Gastrocnemius medialis (tissue), 4 donors: ENCODE measurements around the gene TNF. TPM values are rescaled to one million over a fixed set of nuclear protein-coding genes. Genes with fewer than 3 reads are reported as not detected.
A peak's percentile ranks its signal among the peaks of the same experiment; 100 is the strongest.

Experiments used
- ATAC-seq, 2 donors: fragments of 150-250 bp; one replicate each; pipeline ENCODE4 v1.9.1; 2016
- DNase-seq, 2 donors: peaks; one replicate each; pipeline ENCODE4 v3.0.0-alpha.2; 2019
- H3K27ac ChIP-seq, 4 donors: fragments of 200-600 bp; sonication (generic); 1 replicate in 1 of 4; 2 replicates in 3 of 4; pipeline ENCODE4 v1.5.1; 2016 to 2018; ENCODE audit warnings: mild to moderate bottlenecking in 2 of 4, moderate library complexity in 1 of 4
- H3K27me3 ChIP-seq, 3 donors: fragments of 200-600 bp; sonication (generic) in 2 of 3; 1 replicate in 1 of 3; 2 replicates in 2 of 3; pipeline versions ENCODE4 v1.5.1 to v1.6.0; 2016 to 2019; ENCODE audit warnings: mild to moderate bottlenecking in 1 of 3, moderate library complexity in 1 of 3
- H3K36me3 ChIP-seq, 2 donors: fragments of 200-600 bp; sonication (generic) in 1 of 2; one replicate each; pipeline ENCODE4 v1.5.1; 2017 to 2018
- H3K4me1 ChIP-seq, 2 donors: fragments of 200-600 bp; sonication (generic) in 1 of 2; one replicate each; pipeline ENCODE4 v1.5.1; 2016 to 2017; ENCODE audit warnings: mild to moderate bottlenecking in 2 of 2
- H3K4me3 ChIP-seq, 4 donors: fragments of 200-600 bp; sonication (generic) in 3 of 4; 1 replicate in 1 of 4; 2 replicates in 3 of 4; pipeline ENCODE4 v1.5.1; 2016 to 2019; ENCODE audit warnings: mild to moderate bottlenecking in 2 of 4
- H3K9me3 ChIP-seq, 3 donors: fragments of 200-600 bp; sonication (generic) in 2 of 3; 1 replicate in 1 of 3; 2 replicates in 2 of 3; pipeline ENCODE4 v1.5.1; 2016 to 2019
- CTCF ChIP-seq, 5 experiments: fragments of 450-650 bp in 3 of 5; fragments of 200-600 bp in 2 of 5; sonication (generic) in 2 of 5; IDR thresholded peaks in 4 of 5; conservative IDR thresholded peaks in 1 of 5; 1 replicate in 4 of 5; 2 replicates in 1 of 5; pipeline ENCODE4 v1.5.1; 2016 to 2019; ENCODE audit warnings: antibody characterized with exemption in 5 of 5, mild to moderate bottlenecking in 3 of 5, moderate library complexity in 3 of 5
- POLR2A ChIP-seq, 2 donors: fragments of 450-650 bp; IDR thresholded peaks; one replicate each; pipeline ENCODE4 v1.6.1; 2017; ENCODE audit warnings: antibody characterized with exemption in 2 of 2, mild to moderate bottlenecking in 2 of 2, moderate library complexity in 2 of 2
- in situ Hi-C, 4 donors: fragments of 200-750 bp; cut with MboI; loops; one replicate each; pipeline versions ENCODE4 v1.15.0 to v1.8.0; 2017; ENCODE audit warnings: low sequenced_read_pairs in 4 of 4
- intact Hi-C: fragments of 100-400 bp; cut with DNase I; formaldehyde crosslinking; loops from one replicate; pipeline ENCODE4 v1.15.1; 2023; ENCODE audit warnings: low total_unique reads
- total RNA-seq, 4 donors: library from RNA; depleted of rRNA; stranded (reverse); fragments of >200 nt; gene quantifications; one replicate each; pipeline versions ENCODE4 v1.1.0 to v1.2.3, GENCODE V29; 2016

The TNF gene
- total RNA-seq, 4 donors from 2014 or later = 0.23 to 0.87 TPM; not detected in 2

- H3K27me3 ChIP-seq = no peaks in the 10 kb centered on the region
- H3K27ac ChIP-seq = no peak within 1 kb of the TSS
- TF ChIP-seq POLR2A (IDR thresholded peaks at IDR 0.05) (no peak), CTCF (IDR thresholded peaks at IDR 0.05 in 4 of 5, conservative IDR thresholded peaks at IDR 0.05 in 1 of 5) (no peak)
- H3K36me3 ChIP-seq = no peaks in the 10 kb centered on the region
- no peaks in the 10 kb centered on the region for H3K4me1 ChIP-seq
- intact Hi-C loops (no loop called here), in situ Hi-C loops (no loop called here)
- DNase-seq (no peak), ATAC-seq (no peak)
- no peaks in the 10 kb centered on the region for H3K9me3 ChIP-seq
- no peak within 1 kb of the TSS for H3K4me3 ChIP-seq
Measured at GRCh38 chr6:31572041-31572911, 3.1 kb upstream of the TNF start, which contains the start of gene LTA. Gene LTA (plus strand): TSS chr6:31572289. CDS start chr6:31572743, 454 bp downstream.

GRCh38 chr6:31573239-31574105 is 1.9 kb upstream of the TNF start:
- no peaks in the 10 kb centered on the region for H3K36me3 ChIP-seq
- TF ChIP-seq POLR2A (IDR thresholded peaks at IDR 0.05) = no peak
- TF ChIP-seq CTCF (IDR thresholded peaks at IDR 0.05 in 4 of 5, conservative IDR thresholded peaks at IDR 0.05 in 1 of 5) = no peak
- ATAC-seq = no peak
- H3K27me3 ChIP-seq = no peaks in the 10 kb centered on the region
- H3K4me1 ChIP-seq = no peaks in the 10 kb centered on the region
- in situ Hi-C loops (no loop called here), intact Hi-C loops (no loop called here)
- no peaks in the 10 kb centered on the region for H3K9me3 ChIP-seq
- no peak overlapping the region for H3K4me3 ChIP-seq
- no peak for DNase-seq
- no peak overlapping the region for H3K27ac ChIP-seq

GRCh38 chr6:31574106-31575061 is 981 bp upstream of the TNF start:
- H3K27me3 ChIP-seq = no peaks in the 10 kb centered on the region
- no peak for DNase-seq
- H3K27ac ChIP-seq = peak overlapping the region in 1 of 4 donors; percentile 61
- TF ChIP-seq POLR2A (IDR thresholded peaks at IDR 0.05) (no peak), CTCF (IDR thresholded peaks at IDR 0.05 in 4 of 5, conservative IDR thresholded peaks at IDR 0.05 in 1 of 5) (no peak)
- no peaks in the 10 kb centered on the region for H3K4me1 ChIP-seq
- ATAC-seq = no peak
- in situ Hi-C loops = no loop called here
- intact Hi-C loops = no loop called here
- no peaks in the 10 kb centered on the region for H3K9me3 ChIP-seq
- H3K36me3 ChIP-seq = no peaks in the 10 kb centered on the region
- no peak overlapping the region for H3K4me3 ChIP-seq

- peak overlapping the region in 2 of 4 donors; percentile 58 to 61 for H3K27ac ChIP-seq
- no peak for ATAC-seq
- H3K4me1 ChIP-seq = peaks cover 0 to 5% of the 10 kb centered on the region in 2 donors
Measured at GRCh38 chr6:31575952-31576685, 754 bp downstream of the TNF start.

More at GRCh38 chr6:31575952-31576685, 754 bp downstream of the TNF start:
- Histone ChIP-seq H3K27me3 (no peaks in the 10 kb centered on the region), H3K4me3 (peak overlapping the region in 2 of 4 donors; percentile 22 to 44), H3K36me3 (no peaks in the 10 kb centered on the region), H3K9me3 (no peaks in the 10 kb centered on the region)
- DNase-seq = no peak
- in situ Hi-C loops (no loop called here), intact Hi-C loops (no loop called here)
- no peak for TF ChIP-seq CTCF (IDR thresholded peaks at IDR 0.05 in 4 of 5, conservative IDR thresholded peaks at IDR 0.05 in 1 of 5)
- no peak for TF ChIP-seq POLR2A (IDR thresholded peaks at IDR 0.05)
